Measurements from ENCODE around the gene ITPKB. TPM values are rescaled to one million over a fixed set of nuclear protein-coding genes. Genes with fewer than 3 reads are reported as not detected.
"Not testable (repeated sequence)": the region's sequence is repeated elsewhere in the genome, so short reads cannot be mapped to it uniquely, and the experiment has no call there.

Gene ITPKB
- total RNA-seq, 4 donors from 2014 or later = 29.7 to 117 (median 44.9) TPM

GRCh38 chr1:226725897-226726267, 13.2 kb downstream of the ITPKB start:
- H3K4me3 ChIP-seq = no peak overlapping the region
- peak overlapping the region; percentile 73 to 98 for H3K27ac ChIP-seq
- TF ChIP-seq CTCF (IDR thresholded peaks at IDR 0.05) (no peak), POLR2A (IDR thresholded peaks at IDR 0.05) (no peak)

GRCh38 chr1:226723657-226724532, 15.2 kb downstream of the ITPKB start:
- Histone ChIP-seq H3K9me3 (no peaks in the 10 kb centered on the region), H3K36me3 (no peaks in the 10 kb centered on the region), H3K4me1 (peaks cover 8 to 27% of the 10 kb centered on the region in 2 donors), H3K4me3 (no peak overlapping the region), H3K27ac (peak overlapping the region; percentile 73 to 98), H3K27me3 (no peaks in the 10 kb centered on the region)
- intact Hi-C loops (cut with DNase I; ENCODE audit: low total_unique reads) = no loop called here
- peak; percentile 69 to 80 for DNase-seq
- TF ChIP-seq POLR2A (IDR thresholded peaks at IDR 0.05) (peak in 1 of 2 donors; percentile 59), CTCF (IDR thresholded peaks at IDR 0.05) (no peak)

More at GRCh38 chr1:226725897-226726267, 13.2 kb downstream of the ITPKB start:
- Histone ChIP-seq H3K36me3 (no peaks in the 10 kb centered on the region), H3K9me3 (no peaks in the 10 kb centered on the region), H3K27me3 (no peaks in the 10 kb centered on the region), H3K4me1 (peaks cover 8 to 31% of the 10 kb centered on the region in 2 donors)
- DNase-seq = no peak
- intact Hi-C loops (cut with DNase I; ENCODE audit: low total_unique reads) = no loop called here

GRCh38 chr1:226722901-226723656, 16.0 kb downstream of the ITPKB start:
- Histone ChIP-seq H3K4me3 (no peak overlapping the region), H3K27me3 (no peaks in the 10 kb centered on the region), H3K4me1 (peaks cover 8 to 25% of the 10 kb centered on the region in 2 donors), H3K27ac (peak overlapping the region; percentile 73 to 98), H3K36me3 (no peaks in the 10 kb centered on the region), H3K9me3 (no peaks in the 10 kb centered on the region)
- peak in 1 of 2 donors; percentile 30 for DNase-seq
- intact Hi-C loops (cut with DNase I; ENCODE audit: low total_unique reads) = no loop called here
- TF ChIP-seq POLR2A (IDR thresholded peaks at IDR 0.05) (no peak), CTCF (IDR thresholded peaks at IDR 0.05) (no peak)

GRCh38 chr1:226722240-226722900, 16.7 kb downstream of the ITPKB start:
- Histone ChIP-seq H3K36me3 (no peaks in the 10 kb centered on the region), H3K4me1 (peaks cover 8 to 25% of the 10 kb centered on the region in 2 donors), H3K27ac (peak overlapping the region; percentile 73 to 98), H3K9me3 (no peaks in the 10 kb centered on the region), H3K27me3 (no peaks in the 10 kb centered on the region), H3K4me3 (no peak overlapping the region)
- peak in 1 of 2 donors; percentile 13 for DNase-seq
- no peak for TF ChIP-seq POLR2A (IDR thresholded peaks at IDR 0.05)
- no peak for TF ChIP-seq CTCF (IDR thresholded peaks at IDR 0.05)
- intact Hi-C loops (cut with DNase I; ENCODE audit: low total_unique reads) = no loop called here

- H3K4me1 ChIP-seq = peaks cover 8 to 25% of the 10 kb centered on the region in 2 donors
- H3K4me3 ChIP-seq; DNase-seq; H3K36me3 ChIP-seq; H3K27me3 ChIP-seq; intact Hi-C loops (cut with DNase I; ENCODE audit: low total_unique reads); H3K9me3 ChIP-seq: not testable (repeated sequence)
- H3K27ac ChIP-seq = peak overlapping the region in 1 of 2 donors; percentile 3
Observed at GRCh38 chr1:226720574-226720973, 18.5 kb downstream of the ITPKB start.
